GM18517 (cell line): ENCODE measurements around the gene CSTF1.

Experiments
- ATAC-seq: cut with Tn5 transposase; IDR thresholded peaks from one replicate; pipeline ENCODE4 v1.9.1; 2021; ENCODE audit warnings: mild to moderate bottlenecking, moderate library complexity; ENCODE audit not compliant: unreplicated experiment

CSTF1 gene

GRCh38 chr20:56449459-56449858 lies 57.0 kb downstream of the CSTF1 start:
- no peak for ATAC-seq

- ATAC-seq: no peak
Measured at GRCh38 chr20:56451056-56451765, 58.8 kb downstream of the CSTF1 start.

DNA sequence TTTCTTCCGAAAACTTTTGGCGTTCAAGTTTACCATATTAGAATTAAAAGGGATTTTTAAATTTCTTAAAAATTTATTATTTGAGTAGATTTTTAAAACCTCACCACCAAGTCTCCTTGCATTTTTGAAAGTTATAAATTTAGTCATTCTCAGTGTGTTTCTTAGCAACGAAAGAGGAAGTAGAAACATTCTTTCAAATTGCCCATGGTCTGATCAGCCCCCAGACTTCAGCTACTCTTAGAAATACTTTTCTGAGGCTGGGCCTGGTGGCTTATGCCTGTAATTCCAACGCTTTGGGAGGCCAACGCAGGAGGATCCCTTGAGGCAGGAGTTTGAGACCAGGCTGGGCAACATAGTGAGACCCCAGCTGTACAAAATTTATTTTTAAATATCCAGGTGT lies 60.9 kb downstream of the CSTF1 start:
- ATAC-seq: peak; percentile 70

- ATAC-seq: peak; percentile 91
Measured at GRCh38 chr20:56454754-56455153, 62.3 kb downstream of the CSTF1 start.
